GM19395 (cell line): ENCODE measurements around the gene ENPP3.

Source experiments
- ATAC-seq: cut with Tn5 transposase; IDR thresholded peaks from one replicate; pipeline ENCODE4 v1.9.1; 2021; ENCODE audit warnings: mild to moderate bottlenecking, moderate library complexity; ENCODE audit not compliant: unreplicated experiment

ENPP3 gene

GRCh38 chr6:131791476-131791875, 154.4 kb downstream of the ENPP3 start:
- no peak for ATAC-seq

GRCh38 chr6:131792091-131792496, 155.0 kb downstream of the ENPP3 start:
- no peak for ATAC-seq

- ATAC-seq = no peak
Observed at GRCh38 chr6:131795366-131795765, 158.3 kb downstream of the ENPP3 start.
